HG03103 (cell line): Measurements from ENCODE around the gene LMNB1.
"Not testable (repeated sequence)": the region's sequence is repeated elsewhere in the genome, so short reads cannot be mapped to it uniquely, and the experiment has no call there.

ENCODE experiments used
- ATAC-seq: cut with Tn5 transposase; IDR thresholded peaks from one replicate; pipeline ENCODE4 v1.9.1; 2021; ENCODE audit warnings: low read depth; ENCODE audit not compliant: unreplicated experiment

The LMNB1 gene

GRCh38 chr5:126776499-126777256 lies at the start of gene LMNB1:
Gene LMNB1, plus strand, starts transcription at chr5:126777136. Its CDS starts 373 bp downstream, at chr5:126777509.
- peak; percentile 54 for ATAC-seq

GRCh38 chr5:126732716-126733115 lies 44.2 kb upstream of the LMNB1 start:
- no peak for ATAC-seq

GRCh38 chr5:126734573-126734972 lies 42.4 kb upstream of the LMNB1 start:
- ATAC-seq, result not testable (repeated sequence)

- ATAC-seq, result no peak
Observed at GRCh38 chr5:126736141-126736540, 40.8 kb upstream of the LMNB1 start.

- ATAC-seq, result no peak
Observed at GRCh38 chr5:126741361-126741760, 35.6 kb upstream of the LMNB1 start.

- no peak for ATAC-seq
Observed at GRCh38 chr5:126742425-126742824, 34.5 kb upstream of the LMNB1 start.

- no peak for ATAC-seq
Observed at GRCh38 chr5:126744836-126745235, 32.1 kb upstream of the LMNB1 start.

GRCh38 chr5:126745259-126745992 lies 31.5 kb upstream of the LMNB1 start:
- no peak for ATAC-seq

GRCh38 chr5:126746290-126746689 lies 30.6 kb upstream of the LMNB1 start:
- ATAC-seq, result no peak

GRCh38 chr5:126752081-126752785 lies 24.7 kb upstream of the LMNB1 start:
- no peak for ATAC-seq

GRCh38 chr5:126753227-126753626 lies 23.7 kb upstream of the LMNB1 start:
- no peak for ATAC-seq

GRCh38 chr5:126754609-126755008 lies 22.3 kb upstream of the LMNB1 start:
- no peak for ATAC-seq

- ATAC-seq, result no peak
Observed at GRCh38 chr5:126755593-126755992, 21.3 kb upstream of the LMNB1 start.

- no peak for ATAC-seq
Observed at GRCh38 chr5:126757713-126758357, 19.1 kb upstream of the LMNB1 start.

- no peak for ATAC-seq
Observed at GRCh38 chr5:126763371-126763770, 13.6 kb upstream of the LMNB1 start.

- ATAC-seq, result no peak
Observed at GRCh38 chr5:126769703-126770102, 7.2 kb upstream of the LMNB1 start.

GRCh38 chr5:126773536-126773935 lies 3.4 kb upstream of the LMNB1 start:
- ATAC-seq, result not testable (repeated sequence)

GRCh38 chr5:126774595-126774994 lies 2.3 kb upstream of the LMNB1 start:
- not testable (repeated sequence) for ATAC-seq

GRCh38 chr5:126777257-126777974 lies 480 bp downstream of the LMNB1 start:
- ATAC-seq, result no peak
